K562 (cell line): ENCODE measurements around the gene HOXB6. TPM values are rescaled to one million over a fixed set of nuclear protein-coding genes. Genes with fewer than 3 reads are reported as not detected.

Experiments
- CHD1 ChIP-seq: fragments of 200-600 bp; sonication (generic); IDR thresholded peaks from one replicate; pipeline ENCODE4 v1.6.1; 2012; ENCODE audit warnings: mild to moderate bottlenecking, moderate library complexity, low read length, inconsistent platforms
- CUX1 ChIP-seq: fragments of 200-800 bp; sonication (Bioruptor generic); IDR thresholded peaks from 2 replicates; pipeline ENCODE4 v1.6.1; 2016; ENCODE audit warnings: missing genetic modification characterization, missing compliant biosample characterization
- LARP7 ChIP-seq: fragments of 450-650 bp; IDR thresholded peaks from 2 replicates; pipeline ENCODE4 v1.6.1; 2016
- RNF2 ChIP-seq: sonication (generic); IDR thresholded peaks from 2 replicates; pipeline ENCODE4 v1.6.1; 2016
- SREBF2 ChIP-seq: sonication (generic); formaldehyde crosslinking; IDR thresholded peaks from 2 replicates; pipeline ENCODE4 v1.4.0; 2020; ENCODE audit warnings: mild to moderate bottlenecking, missing genetic modification reagents
- TAF7 ChIP-seq: fragments of 450-650 bp; IDR thresholded peaks from 2 replicates; pipeline ENCODE4 v1.6.1; 2016; ENCODE audit warnings: missing genetic modification characterization, missing compliant biosample characterization
- polyA plus RNA-seq, 8 experiments: library from polyadenylated mRNA; depleted of rRNA in 4 of 8; stranded (reverse) in 5 of 8; unstranded in 3 of 8; fragments of >200 nt; fragmentation: Nextera tagmentation in 2 of 8; fragmentation: Illumina TruSeq in 1 of 8; extraction: Ambion mirVana in 2 of 8; extraction: Trizol in 1 of 8; gene quantifications; 2 replicates each; pipeline versions ENCODE4 v1.2.1 to v1.2.3, GENCODE V29; 2011 to 2014; ENCODE audit warnings: inconsistent platforms in 1 of 8, missing spikeins in 1 of 8
- total RNA-seq, 7 experiments: library from RNA; depleted of rRNA in 6 of 7; stranded (reverse); fragments of >200 nt in 6 of 7; fragmentation: Illumina TruSeq in 2 of 7; extraction: Trizol in 2 of 7; gene quantifications; 2 replicates each; pipeline versions ENCODE4 v1.2.1 to v1.2.3, GENCODE V29; 2011 to 2021; ENCODE audit warnings: low replicate concordance in 1 of 7
- TF ChIP-seq, protein P1 (sequence below): fragments of 450-650 bp; IDR thresholded peaks from 2 replicates; pipeline ENCODE4 v1.6.1; 2018; ENCODE audit not compliant: partially characterized antibody

Gene HOXB6
- total and polyA plus RNA-seq, 9 of the 15 experiments (the other 6 are each of a cell fraction or from before 2014, with no cell fraction given): 1.2 to 14.8 (median 4.9) TPM

DNA sequence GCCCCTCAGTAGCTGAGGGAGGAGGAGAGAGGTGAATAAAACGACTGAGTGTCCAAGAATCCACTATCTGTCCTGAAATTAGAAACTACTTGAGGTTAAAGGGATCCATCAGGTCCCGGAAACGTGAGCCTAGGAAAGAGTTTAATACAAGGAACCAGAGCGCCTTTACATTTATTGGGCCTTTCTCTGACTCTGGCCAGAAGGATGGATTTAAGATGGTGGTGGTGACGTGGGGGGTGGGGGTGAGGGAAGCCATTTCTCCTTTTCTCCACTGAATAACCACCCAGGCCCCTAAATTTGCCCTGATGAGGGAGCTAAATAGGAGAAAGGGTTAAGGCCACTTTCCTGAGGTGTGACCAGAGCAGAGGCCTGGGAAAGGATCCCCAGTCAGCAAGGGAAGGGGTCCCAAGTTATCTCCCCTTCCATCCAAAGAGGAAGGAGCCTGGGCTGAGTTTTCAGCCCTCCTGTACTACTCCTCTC, 22.4 kb upstream of the HOXB6 start (continued):
- TF ChIP-seq, protein P1, sequence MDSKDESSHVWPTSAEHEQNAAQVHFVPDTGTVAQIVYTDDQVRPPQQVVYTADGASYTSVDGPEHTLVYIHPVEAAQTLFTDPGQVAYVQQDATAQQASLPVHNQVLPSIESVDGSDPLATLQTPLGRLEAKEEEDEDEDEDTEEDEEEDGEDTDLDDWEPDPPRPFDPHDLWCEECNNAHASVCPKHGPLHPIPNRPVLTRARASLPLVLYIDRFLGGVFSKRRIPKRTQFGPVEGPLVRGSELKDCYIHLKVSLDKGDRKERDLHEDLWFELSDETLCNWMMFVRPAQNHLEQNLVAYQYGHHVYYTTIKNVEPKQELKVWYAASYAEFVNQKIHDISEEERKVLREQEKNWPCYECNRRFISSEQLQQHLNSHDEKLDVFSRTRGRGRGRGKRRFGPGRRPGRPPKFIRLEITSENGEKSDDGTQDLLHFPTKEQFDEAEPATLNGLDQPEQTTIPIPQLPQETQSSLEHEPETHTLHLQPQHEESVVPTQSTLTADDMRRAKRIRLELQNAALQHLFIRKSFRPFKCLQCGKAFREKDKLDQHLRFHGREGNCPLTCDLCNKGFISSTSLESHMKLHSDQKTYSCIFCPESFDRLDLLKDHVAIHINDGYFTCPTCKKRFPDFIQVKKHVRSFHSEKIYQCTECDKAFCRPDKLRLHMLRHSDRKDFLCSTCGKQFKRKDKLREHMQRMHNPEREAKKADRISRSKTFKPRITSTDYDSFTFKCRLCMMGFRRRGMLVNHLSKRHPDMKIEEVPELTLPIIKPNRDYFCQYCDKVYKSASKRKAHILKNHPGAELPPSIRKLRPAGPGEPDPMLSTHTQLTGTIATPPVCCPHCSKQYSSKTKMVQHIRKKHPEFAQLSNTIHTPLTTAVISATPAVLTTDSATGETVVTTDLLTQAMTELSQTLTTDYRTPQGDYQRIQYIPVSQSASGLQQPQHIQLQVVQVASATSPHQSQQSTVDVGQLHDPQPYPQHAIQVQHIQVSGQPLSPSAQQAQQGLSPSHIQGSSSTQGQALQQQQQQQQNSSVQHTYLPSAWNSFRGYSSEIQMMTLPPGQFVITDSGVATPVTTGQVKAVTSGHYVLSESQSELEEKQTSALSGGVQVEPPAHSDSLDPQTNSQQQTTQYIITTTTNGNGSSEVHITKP: no peak
- TF ChIP-seq LARP7 (no peak), RNF2 (no peak), SREBF2 (CRISPR knock-in tag) (no peak), TAF7 (tag) (no peak), CHD1 (peak; percentile 54), CUX1 (CRISPR knock-in tag) (0 out of 2 replicates have a peak, but pooled peaks have one; percentile 8)
- TF ChIP-seq, all 486 proteins: peak for 17
